HEK293 (cell line): ENCODE data around the gene GPRC5B.
A peak's percentile ranks its signal among the peaks of the same experiment; 100 is the strongest.

Experiments used
- CTCF ChIA-PET: fragments of 350-600 bp; formaldehyde crosslinking; extraction: SDS; loops from one replicate; lab custom pipeline; 2021; ENCODE audit warnings: antibody characterized with exemption; lab: Yijun Ruan, JAX
- POLR2A ChIA-PET: fragments of 300-600 bp; formaldehyde crosslinking; extraction: SDS; loops from one replicate; lab custom pipeline; 2020; ENCODE audit warnings: antibody characterized with exemption, inconsistent platforms; lab: Yijun Ruan, JAX
- H3K27ac ChIP-seq: fragments of 200-500 bp; sonication (Bioruptor generic); 2 replicates; pipeline ENCODE4 v1.5.1; 2014; ENCODE audit warnings: low read depth, low read length, control low read depth, inconsistent platforms; ENCODE audit errors: extremely low read depth
- H3K36me3 ChIP-seq, 2 experiments: fragments of 200-500 bp in 1 of 2; sonication (Bioruptor generic) in 1 of 2; 1 replicate in 1 of 2; 2 replicates in 1 of 2; pipeline ENCODE4 v1.5.1; 2014 to 2017; ENCODE audit warnings: inconsistent platforms in 2 of 2, low read length in 2 of 2; ENCODE audit not compliant: control insufficient read depth in 2 of 2, insufficient read depth in 1 of 2
- H3K4me1 ChIP-seq: fragments of 200-500 bp; sonication (Bioruptor generic); 2 replicates; pipeline ENCODE4 v1.5.1; 2014; ENCODE audit warnings: mild to moderate bottlenecking, low read length, inconsistent platforms; ENCODE audit not compliant: control insufficient read depth, insufficient read depth
- H3K4me3 ChIP-seq: 2 replicates; pipeline ENCODE4 v1.5.1; 2011; ENCODE audit warnings: low read depth, mild to moderate bottlenecking, control low read depth, low read length, moderate library complexity
- H3K9me3 ChIP-seq: fragments of 200-500 bp; sonication (Bioruptor generic); 2 replicates; pipeline ENCODE4 v1.5.1; 2014; ENCODE audit warnings: low read depth, low read length, inconsistent platforms; ENCODE audit not compliant: control insufficient read depth, insufficient read depth
- HOXC10 ChIP-seq: sonication (generic); formaldehyde crosslinking; IDR thresholded peaks from 2 replicates; pipeline ENCODE4 v1.8.1; 2023; ENCODE audit warnings: mild to moderate bottlenecking, missing genetic modification reagents
- ZNF10 ChIP-seq: fragments of 450-650 bp; formaldehyde crosslinking; IDR thresholded peaks from 2 replicates; pipeline ENCODE4 v1.5.1; 2017; ENCODE audit warnings: missing biosample characterization, missing genetic modification characterization
- ZNF184 ChIP-seq: fragments of 450-650 bp; IDR thresholded peaks from 2 replicates; pipeline ENCODE4 v1.5.1; 2018; ENCODE audit warnings: missing biosample characterization, mild to moderate bottlenecking, missing genetic modification characterization
- ZNF211 ChIP-seq: fragments of 450-650 bp; formaldehyde crosslinking; IDR thresholded peaks from 2 replicates; pipeline ENCODE4 v1.5.1; 2016; ENCODE audit warnings: low read depth, missing biosample characterization, missing genetic modification characterization
- ZNF521 ChIP-seq: fragments of 450-650 bp; formaldehyde crosslinking; IDR thresholded peaks from 2 replicates; pipeline ENCODE4 v1.5.1; 2017; ENCODE audit warnings: missing biosample characterization, mild to moderate bottlenecking, missing genetic modification characterization
- ZNF529 ChIP-seq: fragments of 450-650 bp; formaldehyde crosslinking; IDR thresholded peaks from 2 replicates; pipeline ENCODE4 v1.5.1; 2017; ENCODE audit warnings: missing genetic modification characterization, missing biosample characterization; ENCODE audit not compliant: insufficient replicate concordance
- TF ChIP-seq, protein P1 (sequence below): fragments of 450-650 bp; formaldehyde crosslinking; IDR thresholded peaks from 2 replicates; pipeline ENCODE4 v1.5.1; 2017; ENCODE audit warnings: missing biosample characterization, missing genetic modification characterization
- TF ChIP-seq, protein P2 (sequence below): fragments of 450-650 bp; formaldehyde crosslinking; IDR thresholded peaks from 2 replicates; pipeline ENCODE4 v1.5.1; 2016; ENCODE audit warnings: missing biosample characterization, missing genetic modification characterization
- TF ChIP-seq, protein P3 (sequence below): fragments of 450-650 bp; formaldehyde crosslinking; IDR thresholded peaks from 2 replicates; pipeline ENCODE4 v1.5.1; 2016; ENCODE audit warnings: missing biosample characterization, missing genetic modification characterization
- TF ChIP-seq, protein P4 (sequence below): fragments of 450-650 bp; formaldehyde crosslinking; IDR thresholded peaks from 2 replicates; pipeline ENCODE4 v1.5.1; 2016; ENCODE audit warnings: missing biosample characterization, missing genetic modification characterization, borderline replicate concordance
- TF ChIP-seq, protein P5 (sequence below): fragments of 450-650 bp; IDR thresholded peaks from 2 replicates; pipeline ENCODE4 v1.5.1; 2018; ENCODE audit warnings: missing biosample characterization, missing genetic modification characterization
- TF ChIP-seq, protein P6 (sequence below): fragments of 450-650 bp; formaldehyde crosslinking; IDR thresholded peaks from 2 replicates; pipeline ENCODE4 v1.5.1; 2016; ENCODE audit warnings: missing biosample characterization, missing genetic modification characterization

GPRC5B gene

DNA sequence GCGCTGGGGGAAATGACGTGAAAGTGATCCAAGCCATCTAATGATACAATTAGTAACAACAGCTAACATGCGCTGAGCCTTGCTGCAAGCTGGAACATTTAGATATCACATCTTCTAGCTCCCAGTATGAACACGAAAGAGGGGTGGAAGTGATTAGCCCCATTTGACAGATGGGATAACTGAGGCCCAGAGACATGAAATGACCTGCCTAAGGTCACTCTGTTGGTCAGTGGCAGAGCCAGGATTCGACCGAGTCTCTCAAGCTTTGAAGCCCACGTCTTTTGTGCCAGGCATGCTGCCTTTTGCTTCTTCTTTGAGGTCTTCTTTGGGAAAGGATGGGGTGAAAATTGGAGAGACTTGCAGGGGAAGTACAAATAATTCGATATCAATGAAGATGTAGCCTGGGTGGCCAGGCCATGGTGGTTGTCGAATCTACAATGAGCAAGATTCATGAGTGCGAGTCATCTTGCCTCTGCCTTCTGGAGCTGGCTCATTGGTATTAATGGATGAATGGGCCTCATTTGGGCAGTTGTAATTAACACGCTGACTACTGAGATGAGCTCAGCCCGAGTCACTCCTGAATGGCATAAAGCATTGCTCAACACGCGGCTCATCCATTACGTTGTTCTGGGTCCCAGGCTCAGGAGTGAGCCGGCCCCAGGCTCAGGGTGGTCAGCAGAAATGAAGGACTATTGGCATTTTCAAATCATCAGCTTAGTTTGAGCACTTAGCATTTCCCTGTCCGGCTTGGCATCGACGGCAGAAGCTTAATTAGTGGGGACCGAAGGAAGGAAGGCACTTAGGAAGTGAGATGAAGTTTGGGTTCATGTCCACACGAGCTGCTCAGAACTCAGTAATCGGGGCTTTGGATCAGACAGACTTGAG is 28.0 kb upstream of the GPRC5B start (continued):
- TF ChIP-seq, protein P1, sequence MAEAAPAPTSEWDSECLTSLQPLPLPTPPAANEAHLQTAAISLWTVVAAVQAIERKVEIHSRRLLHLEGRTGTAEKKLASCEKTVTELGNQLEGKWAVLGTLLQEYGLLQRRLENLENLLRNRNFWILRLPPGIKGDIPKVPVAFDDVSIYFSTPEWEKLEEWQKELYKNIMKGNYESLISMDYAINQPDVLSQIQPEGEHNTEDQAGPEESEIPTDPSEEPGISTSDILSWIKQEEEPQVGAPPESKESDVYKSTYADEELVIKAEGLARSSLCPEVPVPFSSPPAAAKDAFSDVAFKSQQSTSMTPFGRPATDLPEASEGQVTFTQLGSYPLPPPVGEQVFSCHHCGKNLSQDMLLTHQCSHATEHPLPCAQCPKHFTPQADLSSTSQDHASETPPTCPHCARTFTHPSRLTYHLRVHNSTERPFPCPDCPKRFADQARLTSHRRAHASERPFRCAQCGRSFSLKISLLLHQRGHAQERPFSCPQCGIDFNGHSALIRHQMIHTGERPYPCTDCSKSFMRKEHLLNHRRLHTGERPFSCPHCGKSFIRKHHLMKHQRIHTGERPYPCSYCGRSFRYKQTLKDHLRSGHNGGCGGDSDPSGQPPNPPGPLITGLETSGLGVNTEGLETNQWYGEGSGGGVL: peak; percentile 34; the same call in 1 of the 2 replicates
- TF ChIP-seq ZNF184: 0 out of 2 replicates have a peak, but pooled peaks have one; percentile 66
- no peak for TF ChIP-seq ZNF10 (tag by site-specific recombination)
- no peak for TF ChIP-seq HOXC10 (CRISPR knock-in tag)
- TF ChIP-seq, protein P2, sequence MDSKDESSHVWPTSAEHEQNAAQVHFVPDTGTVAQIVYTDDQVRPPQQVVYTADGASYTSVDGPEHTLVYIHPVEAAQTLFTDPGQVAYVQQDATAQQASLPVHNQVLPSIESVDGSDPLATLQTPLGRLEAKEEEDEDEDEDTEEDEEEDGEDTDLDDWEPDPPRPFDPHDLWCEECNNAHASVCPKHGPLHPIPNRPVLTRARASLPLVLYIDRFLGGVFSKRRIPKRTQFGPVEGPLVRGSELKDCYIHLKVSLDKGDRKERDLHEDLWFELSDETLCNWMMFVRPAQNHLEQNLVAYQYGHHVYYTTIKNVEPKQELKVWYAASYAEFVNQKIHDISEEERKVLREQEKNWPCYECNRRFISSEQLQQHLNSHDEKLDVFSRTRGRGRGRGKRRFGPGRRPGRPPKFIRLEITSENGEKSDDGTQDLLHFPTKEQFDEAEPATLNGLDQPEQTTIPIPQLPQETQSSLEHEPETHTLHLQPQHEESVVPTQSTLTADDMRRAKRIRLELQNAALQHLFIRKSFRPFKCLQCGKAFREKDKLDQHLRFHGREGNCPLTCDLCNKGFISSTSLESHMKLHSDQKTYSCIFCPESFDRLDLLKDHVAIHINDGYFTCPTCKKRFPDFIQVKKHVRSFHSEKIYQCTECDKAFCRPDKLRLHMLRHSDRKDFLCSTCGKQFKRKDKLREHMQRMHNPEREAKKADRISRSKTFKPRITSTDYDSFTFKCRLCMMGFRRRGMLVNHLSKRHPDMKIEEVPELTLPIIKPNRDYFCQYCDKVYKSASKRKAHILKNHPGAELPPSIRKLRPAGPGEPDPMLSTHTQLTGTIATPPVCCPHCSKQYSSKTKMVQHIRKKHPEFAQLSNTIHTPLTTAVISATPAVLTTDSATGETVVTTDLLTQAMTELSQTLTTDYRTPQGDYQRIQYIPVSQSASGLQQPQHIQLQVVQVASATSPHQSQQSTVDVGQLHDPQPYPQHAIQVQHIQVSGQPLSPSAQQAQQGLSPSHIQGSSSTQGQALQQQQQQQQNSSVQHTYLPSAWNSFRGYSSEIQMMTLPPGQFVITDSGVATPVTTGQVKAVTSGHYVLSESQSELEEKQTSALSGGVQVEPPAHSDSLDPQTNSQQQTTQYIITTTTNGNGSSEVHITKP: peak; percentile 68

DNA sequence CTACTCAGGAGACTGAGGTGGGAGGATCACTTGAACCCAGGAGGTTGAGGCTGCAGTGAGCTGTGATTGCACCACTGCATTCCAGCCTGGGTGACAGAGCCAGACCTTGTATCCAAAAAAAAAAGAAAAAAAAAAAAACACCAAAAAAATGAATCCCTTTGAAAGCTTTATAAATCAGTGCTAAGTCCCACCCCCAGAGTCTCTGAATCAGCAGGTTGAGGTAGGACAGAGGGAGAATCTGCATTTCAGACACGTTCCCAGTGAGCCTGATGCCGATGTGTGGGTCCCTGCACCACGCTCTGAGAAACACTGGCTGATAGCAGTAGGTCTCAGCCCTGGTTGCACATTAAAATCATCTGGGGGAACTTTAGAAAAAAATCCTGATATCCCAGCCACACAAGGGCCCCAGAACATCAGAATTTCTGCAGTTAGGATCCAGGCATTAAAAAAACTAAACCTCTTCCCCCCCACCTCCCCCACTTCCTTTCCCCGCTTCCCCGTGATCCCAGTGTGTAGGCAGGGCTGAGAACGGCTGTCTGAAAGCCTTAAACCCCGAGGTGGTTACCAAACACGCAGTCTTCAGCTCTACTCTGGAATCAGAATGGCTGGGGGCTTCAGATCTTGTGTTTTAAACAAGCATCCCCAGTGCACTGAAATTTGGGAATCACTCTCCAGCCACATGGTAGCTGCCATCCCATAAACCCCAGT is 27.3 kb upstream of the GPRC5B start:
- TF ChIP-seq, protein P3, sequence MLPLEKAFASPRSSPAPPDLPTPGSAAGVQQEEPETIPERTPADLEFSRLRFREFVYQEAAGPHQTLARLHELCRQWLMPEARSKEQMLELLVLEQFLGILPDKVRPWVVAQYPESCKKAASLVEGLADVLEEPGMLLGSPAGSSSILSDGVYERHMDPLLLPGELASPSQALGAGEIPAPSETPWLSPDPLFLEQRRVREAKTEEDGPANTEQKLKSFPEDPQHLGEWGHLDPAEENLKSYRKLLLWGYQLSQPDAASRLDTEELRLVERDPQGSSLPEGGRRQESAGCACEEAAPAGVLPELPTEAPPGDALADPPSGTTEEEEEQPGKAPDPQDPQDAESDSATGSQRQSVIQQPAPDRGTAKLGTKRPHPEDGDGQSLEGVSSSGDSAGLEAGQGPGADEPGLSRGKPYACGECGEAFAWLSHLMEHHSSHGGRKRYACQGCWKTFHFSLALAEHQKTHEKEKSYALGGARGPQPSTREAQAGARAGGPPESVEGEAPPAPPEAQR: no peak
- no peak for TF ChIP-seq ZNF529 (tag by site-specific recombination)
- ChIA-PET POLR2A (no interaction called here), CTCF (interaction anchor here (0.7 to 2.1 kb wide), 4 partner anchors 352 to 474 kb away, joined by 3 to 6 read pairs (median 6); no protein-coding TSS in a partner anchor)
- Histone ChIP-seq H3K27ac (no peak overlapping the region), H3K36me3 (no peaks in the 10 kb centered on the region), H3K9me3 (no peaks in the 10 kb centered on the region), H3K4me1 (no peaks in the 10 kb centered on the region), H3K4me3 (no peak overlapping the region)

DNA sequence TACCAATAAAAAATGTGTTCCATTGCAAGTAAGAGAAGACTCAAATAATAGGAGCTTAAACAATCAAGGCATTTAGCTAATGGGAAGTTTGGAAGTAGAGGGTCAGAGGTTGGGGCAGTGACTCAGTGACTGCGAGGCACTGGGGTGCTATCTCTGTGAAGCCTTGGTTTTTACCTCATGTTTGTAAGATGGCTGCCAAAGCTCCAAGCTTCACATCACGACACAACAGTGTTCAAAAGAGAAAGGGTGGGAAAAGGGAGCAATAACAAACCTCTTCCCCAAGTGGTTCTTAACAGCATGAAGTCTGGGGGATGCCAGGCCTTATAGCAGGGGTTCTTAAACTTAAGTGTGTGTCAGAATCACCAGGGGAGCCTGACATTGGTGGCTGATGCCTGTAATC is 26.6 kb upstream of the GPRC5B start:
- POLR2A ChIA-PET: no interaction called here
- no peak overlapping the region for H3K27ac ChIP-seq
- no peaks in the 10 kb centered on the region for H3K36me3 ChIP-seq
- H3K4me3 ChIP-seq: no peak overlapping the region
- H3K9me3 ChIP-seq: no peaks in the 10 kb centered on the region
- no peaks in the 10 kb centered on the region for H3K4me1 ChIP-seq
- CTCF ChIA-PET: interaction anchor here (0.8 to 2.1 kb wide), 2 partner anchors 389 to 474 kb away, joined by 5 to 6 read pairs; no protein-coding TSS in a partner anchor
- TF ChIP-seq, protein P4, sequence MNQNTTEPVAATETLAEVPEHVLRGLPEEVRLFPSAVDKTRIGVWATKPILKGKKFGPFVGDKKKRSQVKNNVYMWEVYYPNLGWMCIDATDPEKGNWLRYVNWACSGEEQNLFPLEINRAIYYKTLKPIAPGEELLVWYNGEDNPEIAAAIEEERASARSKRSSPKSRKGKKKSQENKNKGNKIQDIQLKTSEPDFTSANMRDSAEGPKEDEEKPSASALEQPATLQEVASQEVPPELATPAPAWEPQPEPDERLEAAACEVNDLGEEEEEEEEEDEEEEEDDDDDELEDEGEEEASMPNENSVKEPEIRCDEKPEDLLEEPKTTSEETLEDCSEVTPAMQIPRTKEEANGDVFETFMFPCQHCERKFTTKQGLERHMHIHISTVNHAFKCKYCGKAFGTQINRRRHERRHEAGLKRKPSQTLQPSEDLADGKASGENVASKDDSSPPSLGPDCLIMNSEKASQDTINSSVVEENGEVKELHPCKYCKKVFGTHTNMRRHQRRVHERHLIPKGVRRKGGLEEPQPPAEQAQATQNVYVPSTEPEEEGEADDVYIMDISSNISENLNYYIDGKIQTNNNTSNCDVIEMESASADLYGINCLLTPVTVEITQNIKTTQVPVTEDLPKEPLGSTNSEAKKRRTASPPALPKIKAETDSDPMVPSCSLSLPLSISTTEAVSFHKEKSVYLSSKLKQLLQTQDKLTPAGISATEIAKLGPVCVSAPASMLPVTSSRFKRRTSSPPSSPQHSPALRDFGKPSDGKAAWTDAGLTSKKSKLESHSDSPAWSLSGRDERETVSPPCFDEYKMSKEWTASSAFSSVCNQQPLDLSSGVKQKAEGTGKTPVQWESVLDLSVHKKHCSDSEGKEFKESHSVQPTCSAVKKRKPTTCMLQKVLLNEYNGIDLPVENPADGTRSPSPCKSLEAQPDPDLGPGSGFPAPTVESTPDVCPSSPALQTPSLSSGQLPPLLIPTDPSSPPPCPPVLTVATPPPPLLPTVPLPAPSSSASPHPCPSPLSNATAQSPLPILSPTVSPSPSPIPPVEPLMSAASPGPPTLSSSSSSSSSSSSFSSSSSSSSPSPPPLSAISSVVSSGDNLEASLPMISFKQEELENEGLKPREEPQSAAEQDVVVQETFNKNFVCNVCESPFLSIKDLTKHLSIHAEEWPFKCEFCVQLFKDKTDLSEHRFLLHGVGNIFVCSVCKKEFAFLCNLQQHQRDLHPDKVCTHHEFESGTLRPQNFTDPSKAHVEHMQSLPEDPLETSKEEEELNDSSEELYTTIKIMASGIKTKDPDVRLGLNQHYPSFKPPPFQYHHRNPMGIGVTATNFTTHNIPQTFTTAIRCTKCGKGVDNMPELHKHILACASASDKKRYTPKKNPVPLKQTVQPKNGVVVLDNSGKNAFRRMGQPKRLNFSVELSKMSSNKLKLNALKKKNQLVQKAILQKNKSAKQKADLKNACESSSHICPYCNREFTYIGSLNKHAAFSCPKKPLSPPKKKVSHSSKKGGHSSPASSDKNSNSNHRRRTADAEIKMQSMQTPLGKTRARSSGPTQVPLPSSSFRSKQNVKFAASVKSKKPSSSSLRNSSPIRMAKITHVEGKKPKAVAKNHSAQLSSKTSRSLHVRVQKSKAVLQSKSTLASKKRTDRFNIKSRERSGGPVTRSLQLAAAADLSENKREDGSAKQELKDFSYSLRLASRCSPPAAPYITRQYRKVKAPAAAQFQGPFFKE (tag by site-specific recombination): no peak
- TF ChIP-seq ZNF521 (no peak), ZNF211 (tag by site-specific recombination) (no peak), ZNF184 (no peak)
- TF ChIP-seq, protein P5, sequence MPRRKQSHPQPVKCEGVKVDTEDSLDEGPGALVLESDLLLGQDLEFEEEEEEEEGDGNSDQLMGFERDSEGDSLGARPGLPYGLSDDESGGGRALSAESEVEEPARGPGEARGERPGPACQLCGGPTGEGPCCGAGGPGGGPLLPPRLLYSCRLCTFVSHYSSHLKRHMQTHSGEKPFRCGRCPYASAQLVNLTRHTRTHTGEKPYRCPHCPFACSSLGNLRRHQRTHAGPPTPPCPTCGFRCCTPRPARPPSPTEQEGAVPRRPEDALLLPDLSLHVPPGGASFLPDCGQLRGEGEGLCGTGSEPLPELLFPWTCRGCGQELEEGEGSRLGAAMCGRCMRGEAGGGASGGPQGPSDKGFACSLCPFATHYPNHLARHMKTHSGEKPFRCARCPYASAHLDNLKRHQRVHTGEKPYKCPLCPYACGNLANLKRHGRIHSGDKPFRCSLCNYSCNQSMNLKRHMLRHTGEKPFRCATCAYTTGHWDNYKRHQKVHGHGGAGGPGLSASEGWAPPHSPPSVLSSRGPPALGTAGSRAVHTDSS (tag by site-specific recombination): no peak
- TF ChIP-seq, protein P6, sequence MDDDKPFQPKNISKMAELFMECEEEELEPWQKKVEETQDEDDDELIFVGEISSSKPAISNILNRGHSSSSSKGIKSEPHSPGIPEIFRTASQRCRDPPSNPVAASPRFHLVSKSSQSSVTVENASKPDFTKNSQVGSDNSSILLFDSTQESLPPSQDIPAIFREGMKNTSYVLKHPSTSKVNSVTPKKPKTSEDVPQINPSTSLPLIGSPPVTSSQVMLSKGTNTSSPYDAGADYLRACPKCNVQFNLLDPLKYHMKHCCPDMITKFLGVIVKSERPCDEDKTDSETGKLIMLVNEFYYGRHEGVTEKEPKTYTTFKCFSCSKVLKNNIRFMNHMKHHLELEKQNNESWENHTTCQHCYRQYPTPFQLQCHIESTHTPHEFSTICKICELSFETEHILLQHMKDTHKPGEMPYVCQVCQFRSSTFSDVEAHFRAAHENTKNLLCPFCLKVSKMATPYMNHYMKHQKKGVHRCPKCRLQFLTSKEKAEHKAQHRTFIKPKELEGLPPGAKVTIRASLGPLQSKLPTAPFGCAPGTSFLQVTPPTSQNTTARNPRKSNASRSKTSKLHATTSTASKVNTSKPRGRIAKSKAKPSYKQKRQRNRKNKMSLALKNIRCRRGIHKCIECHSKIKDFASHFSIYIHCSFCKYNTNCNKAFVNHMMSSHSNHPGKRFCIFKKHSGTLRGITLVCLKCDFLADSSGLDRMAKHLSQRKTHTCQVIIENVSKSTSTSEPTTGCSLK: no peak
